ENCODE data around the gene ZNF662.

- TF ChIP-seq POLR2A (IDR thresholded peaks at IDR 0.05) (no peak), CTCF (IDR thresholded peaks at IDR 0.05) (no peak)
Measured at GRCh38 chr3:42865256-42865655, 40.7 kb upstream of the ZNF662 start.

All from Peyer's patch (tissue), 4 donors.